H1 (cell line): ENCODE measurements around the gene SKAP1. TPM values are rescaled to one million over a fixed set of nuclear protein-coding genes. Genes with fewer than 3 reads are reported as not detected.

Experiments used
- CTCF ChIA-PET: fragments of 300-600 bp; sonication (Branson Sonifier 250); formaldehyde crosslinking; loops from one replicate; lab custom pipeline; 2021; ENCODE audit not compliant: partially characterized antibody; lab: Charles Lee
- POLR2A ChIA-PET: fragments of 300-600 bp; sonication (Branson Sonifier 250); formaldehyde crosslinking; loops from one replicate; lab custom pipeline; 2021; ENCODE audit warnings: inconsistent platforms; ENCODE audit not compliant: partially characterized antibody; lab: Charles Lee
- DNase-seq, 2 experiments: peaks; one replicate each; pipeline versions ENCODE4 v3.0.0 to v3.0.0-alpha.2; 2010 to 2022; ENCODE audit warnings: low spot score in 2 of 2, low read depth in 1 of 2, mixed read lengths in 1 of 2
- FAIRE-seq: peaks from 2 replicates; lab custom pipeline; 2011; peaks lifted over from hg19 to GRCh38; lab: Jason Lieb, UNC
- H2AFZ ChIP-seq: 2 replicates; pipeline ENCODE4 v1.8.1; 2012; ENCODE audit warnings: low read length, inconsistent platforms
- H2AK5ac ChIP-seq: 2 replicates; pipeline ENCODE4 v1.6.1; 2013; ENCODE audit warnings: low read depth, low read length
- H2BK120ac ChIP-seq: replicated peaks from 2 replicates; pipeline ENCODE3; 2013; ENCODE audit warnings: low read depth, low read length, inconsistent platforms
- H2BK12ac ChIP-seq: 2 replicates; pipeline ENCODE4 v1.6.1; 2013; ENCODE audit warnings: low read depth, low read length
- H2BK15ac ChIP-seq: 2 replicates; pipeline ENCODE4 v1.6.1; 2013; ENCODE audit warnings: low read length
- H2BK20ac ChIP-seq: 2 replicates; pipeline ENCODE4 v1.6.1; 2013; ENCODE audit warnings: low read length
- H2BK5ac ChIP-seq: 2 replicates; pipeline ENCODE4 v1.6.1; 2013; ENCODE audit warnings: low read depth, low read length
- H3K14ac ChIP-seq: 2 replicates; pipeline ENCODE4 v1.6.1; 2013; ENCODE audit warnings: inconsistent platforms; ENCODE audit not compliant: insufficient read length
- H3K18ac ChIP-seq: 2 replicates; pipeline ENCODE4 v1.6.1; 2013; ENCODE audit warnings: low read length; ENCODE audit errors: extremely low read depth
- H3K23ac ChIP-seq: 2 replicates; pipeline ENCODE4 v1.6.1; 2013; ENCODE audit warnings: inconsistent platforms; ENCODE audit not compliant: insufficient read length
- H3K23me2 ChIP-seq: 2 replicates; pipeline ENCODE4 v1.6.1; 2013; ENCODE audit warnings: low read depth, low read length
- H3K27ac ChIP-seq: 2 replicates; pipeline ENCODE4 v1.6.1; 2011; ENCODE audit warnings: low read depth, low read length, inconsistent platforms
- H3K27me3 ChIP-seq, 4 experiments: replicated peaks in 1 of 4; 1 replicate in 1 of 4; 2 replicates in 3 of 4; pipeline versions ENCODE4 v1.6.1 to v1.8.1; 2011 to 2013; ENCODE audit warnings: low read length in 3 of 4, mild to moderate bottlenecking in 3 of 4, inconsistent platforms in 2 of 4, mixed read lengths in 2 of 4, moderate library complexity in 1 of 4; ENCODE audit not compliant: control insufficient read depth in 3 of 4, insufficient read depth in 3 of 4; ENCODE audit errors: extremely low read depth in 1 of 4
- H3K36me3 ChIP-seq, 4 experiments: 2 replicates each; pipeline versions ENCODE4 v1.6.1 to v1.8.1; 2011 to 2013; ENCODE audit warnings: mild to moderate bottlenecking in 4 of 4, low read length in 3 of 4, moderate library complexity in 2 of 4, control low read depth in 1 of 4, inconsistent platforms in 1 of 4; ENCODE audit not compliant: insufficient read depth in 4 of 4, control insufficient read depth in 2 of 4
- H3K4ac ChIP-seq: replicated peaks from 2 replicates; pipeline ENCODE3; 2013; ENCODE audit warnings: low read length, low read depth, mixed read lengths, inconsistent platforms; ENCODE audit not compliant: insufficient read length
- H3K4me1 ChIP-seq, 4 experiments: replicated peaks in 1 of 4; 1 replicate in 1 of 4; 2 replicates in 3 of 4; pipeline versions ENCODE4 v1.6.1 to v1.8.1; 2011 to 2013; ENCODE audit warnings: low read length in 3 of 4, inconsistent platforms in 2 of 4, mixed read lengths in 1 of 4; ENCODE audit not compliant: insufficient read depth in 4 of 4, control insufficient read depth in 3 of 4
- H3K4me2 ChIP-seq, 2 experiments: 2 replicates each; pipeline versions ENCODE4 v1.6.1 to v1.8.1; 2011 to 2013; ENCODE audit warnings: low read depth in 2 of 2, low read length in 2 of 2, control low read depth in 1 of 2, inconsistent platforms in 1 of 2, mild to moderate bottlenecking in 1 of 2; ENCODE audit not compliant: insufficient read depth in 1 of 2
- H3K4me3 ChIP-seq, 4 experiments: fragments of 200-600, 300-600 bp in 1 of 4; sonication (generic), shearing (Covaris generic), sonication (Bioruptor Twin) in 1 of 4; 2 replicates each; pipeline versions ENCODE4 v1.5.1 to v1.8.1; 2011 to 2016; ENCODE audit warnings: low read length in 4 of 4, low read depth in 3 of 4, control low read depth in 2 of 4, inconsistent platforms in 2 of 4, mild to moderate bottlenecking in 2 of 4, mixed read lengths in 1 of 4, moderate library complexity in 1 of 4; ENCODE audit not compliant: insufficient read depth in 2 of 4; ENCODE audit errors: extremely low read depth in 1 of 4
- H3K56ac ChIP-seq: replicated peaks from 2 replicates; pipeline ENCODE3; 2013; ENCODE audit warnings: low read depth, mild to moderate bottlenecking, mixed read lengths, low read length, inconsistent platforms; ENCODE audit not compliant: insufficient read length
- H3K79me1 ChIP-seq: 2 replicates; pipeline ENCODE4 v1.6.1; 2013; ENCODE audit warnings: low read depth, low read length, control low read depth
- H3K79me2 ChIP-seq, 2 experiments: 2 replicates each; pipeline versions ENCODE4 v1.6.1 to v1.8.1; 2012 to 2013; ENCODE audit warnings: low read length in 2 of 2, mild to moderate bottlenecking in 2 of 2, inconsistent platforms in 1 of 2; ENCODE audit not compliant: insufficient read depth in 2 of 2, control insufficient read depth in 1 of 2
- H3K9ac ChIP-seq, 4 experiments: replicated peaks in 1 of 4; 1 replicate in 1 of 4; 2 replicates in 3 of 4; pipeline versions ENCODE4 v1.6.1 to v1.8.1; 2011 to 2013; ENCODE audit warnings: low read depth in 3 of 4, low read length in 3 of 4, control low read depth in 2 of 4, mild to moderate bottlenecking in 2 of 4, moderate library complexity in 2 of 4, inconsistent platforms in 1 of 4; ENCODE audit errors: extremely low read depth in 1 of 4
- H3K9me3 ChIP-seq, 2 experiments: 2 replicates each; pipeline versions ENCODE4 v1.6.1 to v1.8.1; 2012 to 2013; ENCODE audit warnings: mild to moderate bottlenecking in 2 of 2, moderate library complexity in 2 of 2, control low read depth in 1 of 2, inconsistent platforms in 1 of 2, low read depth in 1 of 2, low read length in 1 of 2, mixed read lengths in 1 of 2; ENCODE audit not compliant: insufficient read depth in 2 of 2
- H4K20me1 ChIP-seq, 2 experiments: replicated peaks in 1 of 2; 2 replicates each; pipeline versions ENCODE3 to v1.8.1; 2011 to 2013; ENCODE audit warnings: inconsistent platforms in 2 of 2, low read length in 2 of 2, mild to moderate bottlenecking in 1 of 2; ENCODE audit not compliant: insufficient read depth in 2 of 2, control insufficient read depth in 1 of 2
- H4K5ac ChIP-seq: 2 replicates; pipeline ENCODE4 v1.6.1; 2013; ENCODE audit warnings: low read length, low read depth, mixed read lengths, inconsistent platforms; ENCODE audit not compliant: insufficient read length
- H4K8ac ChIP-seq: 2 replicates; pipeline ENCODE4 v1.8.0; 2013; ENCODE audit warnings: mild to moderate bottlenecking, moderate library complexity, low read length, inconsistent platforms; ENCODE audit not compliant: insufficient read depth; ENCODE audit errors: extremely low read depth
- H4K91ac ChIP-seq: replicated peaks from 2 replicates; pipeline ENCODE3; 2013; ENCODE audit warnings: low read length, mixed read lengths, inconsistent platforms; ENCODE audit not compliant: insufficient read length
- ASH2L ChIP-seq: fragments of 200-600, 300-600 bp; sonication (generic); IDR thresholded peaks from one replicate; pipeline ENCODE4 v1.7.1; 2017; ENCODE audit warnings: low read length
- BACH1 ChIP-seq: IDR thresholded peaks from 2 replicates; pipeline ENCODE4 v1.6.1; 2012; ENCODE audit warnings: low read length, improper control_type of control experiment
- BCL11A ChIP-seq, 2 experiments: IDR thresholded peaks; one replicate each; pipeline ENCODE4 v1.6.1; 2011; ENCODE audit warnings: low read depth in 2 of 2, low read length in 2 of 2, mild to moderate bottlenecking in 2 of 2
- CBX5 ChIP-seq: fragments of 300-800, 300-1000 bp; sonication (generic); IDR thresholded peaks from 2 replicates; pipeline ENCODE4 v1.7.1; 2016; ENCODE audit warnings: antibody characterized with exemption, low read length, low read depth
- CEBPB ChIP-seq: IDR thresholded peaks from 2 replicates; pipeline ENCODE4 v1.6.1; 2012; ENCODE audit warnings: low read depth, low read length
- CREB1 ChIP-seq: IDR thresholded peaks from 2 replicates; pipeline ENCODE4 v1.6.1; 2012; ENCODE audit warnings: inconsistent platforms
- CTCF ChIP-seq, 3 experiments: IDR thresholded peaks; 1 replicate in 2 of 3; 2 replicates in 1 of 3; pipeline versions ENCODE4 v1.5.1 to v1.6.1; 2011; ENCODE audit warnings: low read length in 3 of 3, mild to moderate bottlenecking in 3 of 3, inconsistent platforms in 2 of 3, low read depth in 1 of 3, moderate library complexity in 1 of 3; ENCODE audit not compliant: insufficient read depth in 1 of 3; ENCODE audit errors: control extremely low read depth in 1 of 3
- HDAC2 ChIP-seq, 2 experiments: fragments of 300-600 bp in 1 of 2; sonication (generic) in 1 of 2; IDR thresholded peaks; 2 replicates each; pipeline ENCODE4 v1.6.1; 2011 to 2012; ENCODE audit warnings: low read depth in 2 of 2, low read length in 2 of 2, mild to moderate bottlenecking in 2 of 2, moderate library complexity in 2 of 2, borderline replicate concordance in 1 of 2, inconsistent platforms in 1 of 2
- KDM5A ChIP-seq: fragments of 200-600 bp; IDR thresholded peaks from 2 replicates; pipeline ENCODE4 v1.7.1; 2012; ENCODE audit warnings: mild to moderate bottlenecking, low read length, inconsistent platforms, mixed read lengths
- MAFK ChIP-seq: IDR thresholded peaks from 2 replicates; pipeline ENCODE4 v1.6.1; 2012; ENCODE audit warnings: low read depth, mild to moderate bottlenecking, improper control_type of control experiment, low read length
- RNF2 ChIP-seq: fragments of 200-900, 300-1000 bp; sonication (generic); IDR thresholded peaks from 2 replicates; pipeline ENCODE4 v1.7.1; 2016; ENCODE audit warnings: borderline replicate concordance, low read depth, mild to moderate bottlenecking, antibody characterized with exemption, low read length; ENCODE audit not compliant: poor library complexity, severe bottlenecking; ENCODE audit errors: missing control alignments
- SIX5 ChIP-seq: IDR thresholded peaks from 2 replicates; pipeline ENCODE4 v1.6.1; 2011; ENCODE audit warnings: mild to moderate bottlenecking, low read depth, low read length
- ZNF274 ChIP-seq: IDR thresholded peaks from 2 replicates; pipeline ENCODE4 v1.7.0; 2012; ENCODE audit warnings: low read length, borderline replicate concordance; ENCODE audit errors: extremely low read depth
- polyA plus RNA-seq, 7 experiments: library from polyadenylated mRNA; depleted of rRNA in 3 of 7; stranded (reverse) in 5 of 7; unstranded in 2 of 7; fragments of >200 nt in 5 of 7; fragments of 200-250 nt in 2 of 7; gene quantifications; 1 replicate in 5 of 7; 2 replicates in 1 of 7; 4 replicates in 1 of 7; pipeline versions ENCODE4 v1.2.1 to v1.2.3, GENCODE V29; 2011 to 2013; ENCODE audit warnings: missing spikeins in 2 of 7, mixed read lengths in 2 of 7
- total RNA-seq: library from RNA; stranded (reverse); fragmentation: NEBNext Ultra II Directional; extraction: Animal tissue kit (Norgen Biotek cat#: 25700); gene quantifications from 2 replicates; pipeline ENCODE4 v1.2.1, GENCODE V29; 2021

Gene SKAP1
- total and polyA plus RNA-seq, 2 of the 8 experiments (the other 6 are each of a cell fraction or from before 2014, with no cell fraction given) = not detected

- Histone ChIP-seq H3K4me2 (no peak overlapping the region), H3K4me3 (no peak overlapping the region), H3K9ac (no peak overlapping the region), H3K79me1 (no peaks in the 10 kb centered on the region), H3K23me2 (no peaks in the 10 kb centered on the region), H3K27me3 (no peaks in the 10 kb centered on the region), H3K4me1 (no peaks in the 10 kb centered on the region), H2AFZ (no peak overlapping the region), H3K36me3 (no peaks in the 10 kb centered on the region), H2AK5ac (no peak overlapping the region), H3K4ac (no peak overlapping the region), H3K79me2 (no peaks in the 10 kb centered on the region), H3K23ac (no peak overlapping the region), H2BK15ac (no peak overlapping the region), H3K56ac (no peak overlapping the region), H3K9me3 (no peaks in the 10 kb centered on the region), H3K14ac (no peak overlapping the region), H4K8ac (no peak overlapping the region), H3K18ac (no peak overlapping the region), H2BK120ac (no peak overlapping the region), H4K91ac (no peak overlapping the region), H4K5ac (no peak overlapping the region), H3K27ac (no peak overlapping the region), H4K20me1 (no peaks in the 10 kb centered on the region), H2BK12ac (no peak overlapping the region), H2BK5ac (no peak overlapping the region), H2BK20ac (no peak overlapping the region)
- no peak for FAIRE-seq
- CTCF ChIA-PET = interaction anchor here (0.8 kb wide), 1 partner anchor 15 kb away, joined by 3 read pairs; no protein-coding TSS in a partner anchor
- DNase-seq = no peak
- POLR2A ChIA-PET = no interaction called here
- TF ChIP-seq CEBPB (no peak), MAFK (no peak), ASH2L (no peak), SIX5 (no peak), CREB1 (no peak), ZNF274 (no peak), CBX5 (no peak), RNF2 (no peak), CTCF (IDR thresholded peaks at IDR 0.05; ENCODE audit: control extremely low read depth in 1 of 3, insufficient read depth in 1 of 3, low read depth in 1 of 3, low read length in 3 of 3) (no peak), KDM5A (no peak), HDAC2 (IDR thresholded peaks at IDR 0.05; ENCODE audit: borderline replicate concordance in 1 of 2, low read depth in 2 of 2, low read length in 2 of 2) (no peak), BCL11A (IDR thresholded peaks at IDR 0.05; ENCODE audit: low read depth in 2 of 2, low read length in 2 of 2) (no peak), BACH1 (no peak)
These were observed 40.1 kb downstream of the SKAP1 start for GRCh38 chr17:48389903-48390302.
